GM19238 (cell line): ENCODE data around the gene LRP1-AS.

ENCODE experiments used
- DNase-seq: peaks from one replicate; pipeline ENCODE4 v3.0.0; 2011; ENCODE audit warnings: low spot score; ENCODE audit not compliant: insufficient read length

LRP1-AS gene

DNA sequence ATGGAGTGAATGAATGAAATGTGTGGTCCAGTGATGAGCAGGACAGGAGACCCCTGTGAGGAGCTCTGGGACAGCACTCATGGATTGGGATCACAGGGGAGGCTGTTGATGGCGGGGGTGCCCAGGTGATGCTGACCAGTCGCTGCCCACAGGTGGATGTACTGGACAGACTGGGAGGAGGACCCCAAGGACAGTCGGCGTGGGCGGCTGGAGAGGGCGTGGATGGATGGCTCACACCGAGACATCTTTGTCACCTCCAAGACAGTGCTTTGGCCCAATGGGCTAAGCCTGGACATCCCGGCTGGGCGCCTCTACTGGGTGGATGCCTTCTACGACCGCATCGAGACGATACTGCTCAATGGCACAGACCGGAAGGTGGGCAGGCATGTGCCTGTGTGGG is 13.3 kb upstream of the LRP1-AS start:
- no peak for DNase-seq

- DNase-seq: no peak
Measured at GRCh38 chr12:57160040-57160439, 12.6 kb upstream of the LRP1-AS start.

DNA sequence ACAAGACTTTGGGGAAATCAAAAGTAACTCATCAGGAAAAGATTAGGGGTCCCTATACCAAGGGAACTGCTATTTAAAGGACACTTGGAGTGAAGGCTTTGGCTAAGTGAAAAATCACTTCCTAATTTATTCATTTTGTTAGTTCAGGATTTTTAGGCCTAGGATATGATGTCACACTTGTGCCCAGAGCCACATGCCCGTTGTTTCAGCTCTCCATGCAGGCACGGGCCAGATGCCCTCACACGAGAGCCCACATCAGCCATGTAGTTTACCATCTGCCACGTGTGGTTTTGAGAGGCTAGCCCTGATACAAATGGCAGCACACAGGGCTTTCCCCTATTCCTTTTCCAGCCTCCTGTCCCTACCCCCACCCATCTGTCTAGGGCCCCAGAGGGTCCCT is 11.9 kb upstream of the LRP1-AS start:
- DNase-seq: no peak

DNA sequence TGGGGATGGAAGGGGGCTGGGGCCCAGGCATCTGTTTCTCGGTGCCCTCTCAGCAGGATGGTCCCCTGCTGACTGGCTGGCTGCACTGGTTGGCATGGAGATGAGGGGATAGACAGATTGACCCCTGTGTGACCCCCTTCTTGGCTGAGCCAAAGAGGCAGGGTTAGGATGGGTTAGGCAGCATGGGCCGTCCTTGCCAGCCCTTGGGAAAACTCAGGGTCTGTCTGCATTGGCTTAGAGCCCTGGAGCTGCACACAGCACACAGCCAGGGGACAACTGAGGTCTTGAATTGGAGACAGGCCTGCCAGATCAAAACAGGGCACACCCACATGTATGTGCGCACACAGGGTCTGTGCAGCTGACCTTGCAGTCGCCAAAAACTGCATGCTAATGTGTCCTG is 11.2 kb upstream of the LRP1-AS start:
- no peak for DNase-seq

DNA sequence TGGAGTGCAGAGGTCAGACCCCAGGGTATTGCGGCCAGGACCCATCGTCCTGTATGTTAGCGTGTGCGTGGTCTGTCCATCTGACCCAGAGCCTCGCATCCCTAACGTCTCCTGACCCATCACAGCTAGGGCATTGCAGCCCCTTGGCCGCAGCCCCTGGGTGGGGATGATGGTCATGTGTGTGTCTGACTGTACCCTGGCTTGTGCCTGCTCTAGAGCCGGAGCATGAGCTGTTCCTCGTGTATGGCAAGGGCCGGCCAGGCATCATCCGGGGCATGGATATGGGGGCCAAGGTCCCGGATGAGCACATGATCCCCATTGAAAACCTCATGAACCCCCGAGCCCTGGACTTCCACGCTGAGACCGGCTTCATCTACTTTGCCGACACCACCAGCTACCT is 10.8 kb upstream of the LRP1-AS start:
- DNase-seq: no peak

- no peak for DNase-seq
Measured at GRCh38 chr12:57157588-57158173, 10.3 kb upstream of the LRP1-AS start.

DNA sequence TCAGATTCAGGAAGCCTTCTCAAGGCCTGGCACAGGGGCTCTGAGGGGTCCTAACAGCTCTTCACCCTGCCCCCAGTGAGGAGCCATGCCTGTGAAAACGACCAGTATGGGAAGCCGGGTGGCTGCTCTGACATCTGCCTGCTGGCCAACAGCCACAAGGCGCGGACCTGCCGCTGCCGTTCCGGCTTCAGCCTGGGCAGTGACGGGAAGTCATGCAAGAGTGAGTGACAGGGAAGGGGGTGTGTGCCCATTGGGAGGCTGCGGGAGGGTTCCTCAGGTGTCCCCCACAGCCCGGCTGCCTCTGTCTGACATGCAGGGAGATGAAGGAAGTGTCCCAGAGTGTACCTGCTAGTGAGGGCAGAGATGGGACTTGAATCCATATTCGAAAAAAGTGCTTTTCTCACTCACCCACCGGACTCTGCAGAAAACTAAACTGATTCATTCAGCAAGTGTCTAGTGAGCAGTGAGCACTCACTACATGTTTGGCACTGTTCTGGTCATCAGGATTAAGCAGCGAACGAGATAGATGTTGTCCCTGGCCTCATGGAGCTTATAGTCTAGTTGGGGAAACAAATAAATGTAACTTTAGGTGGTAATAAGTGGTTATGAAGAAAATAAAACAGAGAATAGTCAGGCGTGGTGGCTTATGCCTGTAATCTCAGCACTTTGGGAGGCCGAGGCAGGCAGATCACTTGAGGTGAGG is 9.4 kb upstream of the LRP1-AS start:
- DNase-seq: no peak

GRCh38 chr12:57154804-57155434 is 7.5 kb upstream of the LRP1-AS start:
- no peak for DNase-seq

- no peak for DNase-seq
Measured at GRCh38 chr12:57154076-57154475, 6.7 kb upstream of the LRP1-AS start.

DNA sequence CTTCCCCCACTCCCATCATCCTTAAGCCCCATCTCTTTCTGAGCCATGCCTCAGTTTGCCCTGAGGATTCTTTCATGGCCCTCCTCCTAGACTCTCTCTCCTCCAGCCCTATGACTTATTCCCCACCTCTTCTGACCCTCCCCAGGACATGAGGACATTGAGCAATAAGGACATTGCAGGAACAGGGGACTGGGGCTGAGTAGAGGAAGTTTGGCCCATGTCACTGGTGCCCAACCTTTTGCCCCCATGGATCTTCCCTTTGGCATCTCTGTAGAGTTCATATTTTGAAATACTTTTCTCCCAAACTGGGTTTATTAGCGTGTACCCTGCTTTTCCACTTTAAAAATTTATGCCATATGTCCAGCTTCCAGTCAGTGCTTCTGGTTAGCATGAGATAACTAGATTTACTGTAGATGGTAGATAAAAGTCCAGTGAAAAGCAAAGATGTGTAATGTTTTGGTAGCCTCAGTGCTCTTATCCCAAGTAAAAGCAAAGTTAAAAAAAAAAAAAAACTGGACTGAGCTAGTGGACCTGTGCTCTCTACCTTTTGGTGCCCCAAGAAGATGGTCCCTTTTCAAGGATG is 6.1 kb upstream of the LRP1-AS start:
- no peak for DNase-seq

DNA sequence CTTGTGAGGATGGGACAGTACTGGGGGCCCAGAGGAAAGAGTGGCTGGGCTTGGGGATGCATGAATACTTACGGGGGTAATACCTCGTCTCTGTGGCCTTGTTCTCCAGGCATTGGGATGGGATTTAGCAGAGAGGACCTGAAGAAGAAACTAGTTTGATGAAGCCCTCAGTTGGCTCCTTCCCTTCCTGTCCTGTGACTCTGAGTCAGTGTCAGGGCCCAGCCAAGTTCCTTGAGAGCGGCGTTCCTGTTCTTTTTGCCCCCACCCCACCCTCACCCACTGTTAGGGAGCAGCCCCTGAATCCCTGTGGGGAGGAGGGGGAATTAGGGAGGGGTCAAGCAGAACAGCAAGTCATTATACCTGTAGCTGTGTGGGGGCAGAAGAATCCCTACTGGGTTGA is 5.2 kb upstream of the LRP1-AS start:
- DNase-seq: no peak

- no peak for DNase-seq
Measured at GRCh38 chr12:57151741-57152630, 4.6 kb upstream of the LRP1-AS start.

DNA sequence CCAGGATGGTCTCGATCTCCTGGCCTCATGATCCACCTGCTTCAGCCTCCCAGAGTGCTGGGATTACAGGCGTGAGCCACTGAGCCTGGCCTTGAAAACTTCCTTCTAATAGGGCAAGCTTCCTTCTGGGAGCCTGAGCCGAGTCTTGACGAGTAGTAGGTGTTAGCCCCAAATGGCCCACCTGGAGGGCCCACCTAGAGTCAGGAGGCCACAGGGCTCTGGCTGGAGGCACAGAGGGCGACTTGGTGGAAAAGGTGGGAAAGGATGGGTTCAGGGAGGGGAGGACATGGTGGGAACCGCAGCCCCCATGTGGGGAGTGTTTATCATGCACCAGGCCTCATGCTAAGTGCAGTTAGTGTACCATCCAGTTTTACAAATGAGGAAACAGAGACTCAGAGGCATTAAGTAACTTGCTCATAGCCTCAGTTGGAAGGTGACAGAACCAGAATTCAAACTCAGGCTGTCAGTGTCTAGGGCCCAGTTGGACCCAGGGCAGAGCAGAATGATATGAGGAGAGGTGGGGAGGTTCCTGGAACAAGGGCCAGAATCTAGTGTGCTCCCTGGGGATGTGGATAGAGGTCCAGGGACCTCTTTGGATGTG is 3.1 kb upstream of the LRP1-AS start:
- no peak for DNase-seq

GRCh38 chr12:57149245-57149900 is 2.0 kb upstream of the LRP1-AS start:
- no peak for DNase-seq

DNA sequence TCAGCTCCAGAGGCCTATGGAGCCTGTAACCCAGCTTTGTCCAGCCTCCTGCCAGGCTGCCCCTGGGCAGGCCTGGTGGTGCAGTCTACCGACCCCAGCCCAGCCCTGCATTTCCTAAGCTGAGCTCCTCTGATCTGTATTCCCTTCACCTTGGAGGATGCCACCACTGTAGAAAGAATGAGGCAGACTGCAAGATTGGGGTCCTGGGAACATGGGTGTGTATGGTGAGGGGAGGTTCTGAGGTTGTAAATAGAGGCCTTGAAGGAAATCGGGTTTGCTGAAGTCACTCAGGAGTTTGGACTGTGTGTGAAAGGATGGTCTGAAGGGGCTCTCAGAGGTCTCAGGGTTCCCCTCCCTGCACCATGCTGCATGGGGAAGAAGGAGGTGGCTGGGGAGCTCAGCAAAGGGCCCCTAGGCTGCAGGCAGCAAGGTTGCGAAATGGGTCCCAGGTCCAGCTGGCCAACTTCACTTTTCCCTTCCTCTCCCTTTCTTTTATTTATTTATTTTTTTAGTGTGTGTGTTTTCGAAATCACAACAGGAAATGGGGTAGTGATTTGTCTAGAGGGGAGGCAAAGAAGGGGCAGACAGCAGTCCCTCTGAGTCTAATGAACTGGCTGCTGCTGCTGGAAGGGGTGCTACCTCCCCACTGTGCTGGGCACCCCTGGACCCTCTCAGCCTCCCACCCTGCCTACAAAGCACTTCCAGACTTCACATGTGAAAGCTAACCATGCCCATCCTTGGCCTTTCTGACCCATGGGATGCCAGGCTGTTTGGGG is 1.2 kb upstream of the LRP1-AS start:
- no peak for DNase-seq

DNA sequence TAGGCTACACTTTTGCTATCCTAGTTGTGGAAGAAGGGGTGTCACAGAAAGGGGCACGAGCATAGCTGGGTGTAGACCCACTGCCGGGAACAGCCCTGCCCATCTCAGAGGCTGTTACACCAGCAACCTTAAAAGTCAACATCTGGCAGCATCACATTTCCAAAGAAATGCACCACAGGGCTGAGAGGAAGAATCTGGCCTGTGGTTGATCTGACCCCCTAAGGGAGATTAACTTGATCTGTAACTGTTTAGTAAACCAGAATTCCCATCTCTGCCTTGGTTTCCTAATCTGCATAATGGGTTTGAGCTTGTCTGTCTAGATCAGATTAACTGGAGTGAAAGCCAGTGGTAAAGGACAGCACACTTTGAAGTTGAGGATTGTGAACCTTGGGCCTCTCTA is 1.3 kb downstream of the LRP1-AS start:
- DNase-seq: no peak

- DNase-seq: no peak
Measured at GRCh38 chr12:57145460-57146059, 1.9 kb downstream of the LRP1-AS start.

DNA sequence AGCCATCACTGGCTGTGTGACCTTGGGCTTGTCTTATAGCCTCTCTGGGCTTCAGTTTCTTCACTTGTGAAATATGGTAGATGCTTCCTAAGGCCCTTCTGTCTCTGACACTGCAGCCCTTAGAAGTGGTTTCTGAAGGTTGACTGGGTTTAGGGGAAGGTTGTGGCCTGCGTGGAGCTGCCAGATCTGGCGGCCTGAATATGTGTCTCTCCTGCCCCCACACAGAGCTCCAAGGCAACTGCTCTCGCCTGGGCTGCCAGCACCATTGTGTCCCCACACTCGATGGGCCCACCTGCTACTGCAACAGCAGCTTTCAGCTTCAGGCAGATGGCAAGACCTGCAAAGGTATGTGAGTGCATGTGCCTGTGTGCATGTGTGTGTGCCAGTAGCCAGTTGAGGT is 4.0 kb downstream of the LRP1-AS start:
- DNase-seq: no peak

DNA sequence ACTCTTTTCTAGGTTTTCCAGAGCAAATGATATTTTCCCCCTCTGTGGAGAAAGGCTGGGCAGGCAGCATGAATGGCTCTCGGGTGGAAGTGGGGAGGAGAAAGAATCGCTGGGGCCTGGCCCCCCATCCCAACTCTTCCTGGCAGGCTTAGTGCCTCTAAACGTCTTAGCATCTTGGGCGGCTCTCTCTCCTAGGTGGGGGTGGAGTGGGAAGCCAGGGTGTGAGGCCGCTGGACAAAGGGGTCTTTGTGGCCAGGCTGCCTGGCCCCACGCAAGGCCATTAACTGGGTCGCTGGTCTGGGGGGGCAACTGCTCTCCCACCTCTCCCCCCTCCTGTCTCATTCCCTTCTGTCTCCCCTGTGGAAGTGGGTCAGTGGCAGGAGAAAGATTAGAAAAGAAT is 4.7 kb downstream of the LRP1-AS start:
- no peak for DNase-seq

DNA sequence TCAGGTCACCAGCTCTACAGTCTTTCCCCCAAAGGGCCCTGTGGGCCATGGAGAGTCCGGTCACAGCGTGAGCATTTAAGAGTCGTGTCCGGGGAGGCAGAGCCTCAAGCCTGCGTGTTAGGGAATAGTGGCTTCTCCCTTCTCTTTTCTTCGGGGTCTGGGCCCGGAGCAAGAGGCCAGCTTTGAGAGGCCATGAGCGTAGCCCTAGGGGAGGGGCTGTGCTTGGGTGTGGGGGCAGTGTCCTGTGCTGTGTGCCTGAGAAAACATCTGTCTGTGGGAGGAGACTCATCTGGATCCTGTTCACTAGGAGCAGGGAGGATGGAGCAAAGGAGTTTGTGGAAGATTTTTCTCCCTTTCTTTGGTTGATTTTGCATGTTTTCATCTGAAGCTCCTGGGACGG is 5.3 kb downstream of the LRP1-AS start:
- DNase-seq: no peak
